PC-9 (cell line): ENCODE measurements around the gene PLEKHA7. TPM values are rescaled to one million over a fixed set of nuclear protein-coding genes. Genes with fewer than 3 reads are reported as not detected.

ENCODE experiments used
- BruUV-seq: library from RNA; stranded (reverse); fragments of 400-500 nt; replicated peaks from 2 replicates; lab custom pipeline; 2021; lab: Mats Ljungman, UMichigan
- CTCF ChIA-PET: fragments of 300-600 bp; sonication (Branson Sonifier 250); formaldehyde crosslinking; loops from one replicate; lab custom pipeline; 2022; ENCODE audit warnings: antibody characterized with exemption; lab: Charles Lee
- POLR2A ChIA-PET: fragments of 300-600 bp; sonication (Branson Sonifier 250); formaldehyde crosslinking; loops from one replicate; lab custom pipeline; 2022; ENCODE audit warnings: antibody characterized with exemption; ENCODE audit not compliant: unreplicated experiment; lab: Charles Lee
- DNase-seq, 2 experiments: peaks; one replicate each; pipeline versions ENCODE4 v3.0.0 to v3.0.0-alpha.2; 2015 to 2022; ENCODE audit warnings: mixed read lengths in 1 of 2
- H2AFZ ChIP-seq: fragments of 200-600 bp; sonication (generic); 2 replicates; pipeline ENCODE4 v1.8.1; 2017; ENCODE audit warnings: antibody characterized with exemption
- H3F3A ChIP-seq: fragments of 200-600 bp; sonication (generic); 2 replicates; pipeline ENCODE4 v1.8.1; 2017; ENCODE audit warnings: antibody characterized with exemption, mild to moderate bottlenecking, low read depth; ENCODE audit not compliant: insufficient read depth
- H3K27ac ChIP-seq: fragments of 200-600 bp; sonication (generic); 2 replicates; pipeline ENCODE4 v1.6.1; 2016; ENCODE audit warnings: mixed run types
- H3K27me3 ChIP-seq: fragments of 200-600 bp; sonication (generic); 2 replicates; pipeline ENCODE4 v1.6.1; 2016; ENCODE audit warnings: low read depth, mixed run types; ENCODE audit not compliant: insufficient read depth
- H3K36me3 ChIP-seq: fragments of 200-600 bp; sonication (generic); 2 replicates; pipeline ENCODE4 v1.6.1; 2016; ENCODE audit warnings: low read depth, mixed run types
- H3K4me1 ChIP-seq: fragments of 200-600 bp; sonication (generic); replicated peaks from 2 replicates; pipeline ENCODE4 v1.6.1; 2016; ENCODE audit warnings: mixed run types; ENCODE audit not compliant: insufficient read depth
- H3K4me2 ChIP-seq: fragments of 200-600 bp; sonication (generic); 2 replicates; pipeline ENCODE4 v1.6.1; 2017; ENCODE audit warnings: mixed run types
- H3K4me3 ChIP-seq: fragments of 200-600 bp; sonication (generic); 2 replicates; pipeline ENCODE4 v1.6.1; 2016; ENCODE audit warnings: mixed run types
- H3K79me2 ChIP-seq: fragments of 200-600 bp; sonication (generic); 2 replicates; pipeline ENCODE4 v1.6.1; 2017; ENCODE audit warnings: low read depth, mixed run types
- H3K9me2 ChIP-seq: fragments of 200-600 bp; sonication (generic); 2 replicates; pipeline ENCODE4 v1.8.1; 2017; ENCODE audit warnings: mild to moderate bottlenecking; ENCODE audit not compliant: insufficient read depth
- H3K9me3 ChIP-seq: fragments of 200-600 bp; sonication (generic); 2 replicates; pipeline ENCODE4 v1.8.1; 2016; ENCODE audit warnings: low read depth; ENCODE audit not compliant: insufficient read depth
- H4K20me1 ChIP-seq: fragments of 200-600 bp; sonication (generic); 2 replicates; pipeline ENCODE4 v1.8.1; 2017; ENCODE audit not compliant: insufficient read depth
- CTCF ChIP-seq: fragments of 200-600 bp; sonication (generic); conservative IDR thresholded peaks from 2 replicates; pipeline ENCODE4 v1.6.1; 2017; ENCODE audit warnings: mixed run types, antibody characterized with exemption, mild to moderate bottlenecking, moderate library complexity
- EZH2 ChIP-seq: fragments of 200-600 bp; sonication (generic); IDR thresholded peaks from 2 replicates; pipeline ENCODE4 v1.8.0; 2017; ENCODE audit warnings: antibody characterized with exemption, low read depth
- intact Hi-C: fragments of 100-400 bp; cut with micrococcal nuclease; formaldehyde crosslinking; loops from one replicate; pipeline ENCODE4 v1.10.0; 2022; ENCODE audit not compliant: unreplicated experiment
- total RNA-seq: library from RNA; stranded (reverse); gene quantifications from 2 replicates; pipeline ENCODE4 v1.2.3, GENCODE V29; 2021

PLEKHA7 gene
- total RNA-seq, 1 experiment from 2014 or later = 26.9 TPM

- no TSS peak for BruUV-seq
- POLR2A ChIA-PET = no interaction called here
- Histone ChIP-seq H3K27me3 (no peaks in the 10 kb centered on the region), H4K20me1 (no peaks in the 10 kb centered on the region; the same call in 1 of the 2 replicates), H2AFZ (no peak overlapping the region), H3F3A (no peaks in the 10 kb centered on the region), H3K9me2 (no peaks in the 10 kb centered on the region), H3K36me3 (no peaks in the 10 kb centered on the region), H3K4me2 (no peak overlapping the region), H3K4me1 (peaks cover 14% of the 10 kb centered on the region), H3K9me3 (no peaks in the 10 kb centered on the region), H3K79me2 (no peaks in the 10 kb centered on the region), H3K4me3 (no peak overlapping the region), H3K27ac (no peak overlapping the region)
- intact Hi-C loops = loop anchor here (10.0 kb wide), 1 partner anchor 724 kb away; no protein-coding TSS in a partner anchor
- DNase-seq = no peak
- TF ChIP-seq EZH2 (no peak), CTCF (no peak)
- CTCF ChIA-PET = no interaction called here
Observed at GRCh38 chr11:16780698-16781550, 233.3 kb downstream of the PLEKHA7 start.

DNA sequence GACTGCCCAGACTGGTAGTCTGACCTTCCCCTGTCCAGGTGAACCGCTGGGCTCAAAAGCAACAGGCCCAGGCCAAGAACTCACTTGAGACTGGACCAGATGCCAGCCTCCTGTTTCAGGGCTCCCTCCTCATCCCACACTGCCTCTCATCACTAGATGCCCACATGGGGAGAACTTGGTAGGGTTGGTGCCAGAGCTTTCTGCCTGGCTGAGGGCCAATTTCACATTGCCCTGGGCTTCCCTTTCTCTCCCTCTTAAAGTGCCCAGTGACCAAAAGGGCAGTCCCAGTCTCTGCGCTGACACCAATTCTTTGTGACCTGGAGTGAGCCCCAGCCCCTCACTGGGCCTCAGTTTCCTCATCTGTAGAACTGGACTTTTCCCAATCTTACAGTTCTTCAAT lies 234.1 kb downstream of the PLEKHA7 start:
- Histone ChIP-seq H3K4me1 (peaks cover 14% of the 10 kb centered on the region), H3K4me2 (no peak overlapping the region), H3K27me3 (no peaks in the 10 kb centered on the region), H3K9me3 (no peaks in the 10 kb centered on the region), H4K20me1 (no peaks in the 10 kb centered on the region; the same call in 1 of the 2 replicates), H3K9me2 (no peaks in the 10 kb centered on the region), H3K79me2 (no peaks in the 10 kb centered on the region), H3K27ac (no peak overlapping the region), H3K4me3 (no peak overlapping the region), H3F3A (no peaks in the 10 kb centered on the region), H3K36me3 (no peaks in the 10 kb centered on the region), H2AFZ (no peak overlapping the region)
- intact Hi-C loops = loop anchor here (10.0 kb wide), 1 partner anchor 725 kb away; no protein-coding TSS in a partner anchor
- ChIA-PET CTCF (no interaction called here), POLR2A (no interaction called here)
- TF ChIP-seq EZH2 (no peak), CTCF (no peak)
- DNase-seq = no peak
- BruUV-seq = no TSS peak

DNA sequence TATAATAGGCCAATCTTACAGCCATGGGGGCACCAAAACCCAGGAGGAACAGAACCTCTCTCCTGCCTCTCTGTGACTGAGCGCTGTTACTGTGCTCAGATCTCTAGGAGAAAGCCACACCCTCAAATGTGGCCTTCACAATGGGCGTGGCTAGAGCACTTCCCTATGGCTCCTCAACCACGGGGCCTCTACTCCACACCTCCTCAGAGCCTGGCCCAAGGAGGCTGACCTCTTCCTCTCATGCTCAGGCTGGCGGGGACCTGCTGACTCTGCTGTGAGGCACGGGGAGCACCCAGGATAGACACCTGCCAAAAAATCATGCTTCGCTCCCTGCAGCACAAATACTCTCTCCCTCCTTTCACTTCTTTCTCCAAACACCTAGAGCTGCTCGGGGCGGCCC lies 234.8 kb downstream of the PLEKHA7 start:
- DNase-seq = no peak
- Histone ChIP-seq H3K4me1 (peaks cover 14% of the 10 kb centered on the region), H3K27me3 (no peaks in the 10 kb centered on the region), H3F3A (no peaks in the 10 kb centered on the region), H3K9me2 (no peaks in the 10 kb centered on the region), H3K9me3 (no peaks in the 10 kb centered on the region), H3K27ac (no peak overlapping the region), H2AFZ (no peak overlapping the region), H3K36me3 (no peaks in the 10 kb centered on the region), H4K20me1 (no peaks in the 10 kb centered on the region), H3K4me2 (no peak overlapping the region), H3K4me3 (no peak overlapping the region), H3K79me2 (no peaks in the 10 kb centered on the region)
- intact Hi-C loops = no loop called here
- TF ChIP-seq EZH2 (no peak), CTCF (no peak)
- BruUV-seq = no TSS peak
- ChIA-PET POLR2A (no interaction called here), CTCF (no interaction called here)
